ENCODE results near the gene ITPKB.

DNA sequence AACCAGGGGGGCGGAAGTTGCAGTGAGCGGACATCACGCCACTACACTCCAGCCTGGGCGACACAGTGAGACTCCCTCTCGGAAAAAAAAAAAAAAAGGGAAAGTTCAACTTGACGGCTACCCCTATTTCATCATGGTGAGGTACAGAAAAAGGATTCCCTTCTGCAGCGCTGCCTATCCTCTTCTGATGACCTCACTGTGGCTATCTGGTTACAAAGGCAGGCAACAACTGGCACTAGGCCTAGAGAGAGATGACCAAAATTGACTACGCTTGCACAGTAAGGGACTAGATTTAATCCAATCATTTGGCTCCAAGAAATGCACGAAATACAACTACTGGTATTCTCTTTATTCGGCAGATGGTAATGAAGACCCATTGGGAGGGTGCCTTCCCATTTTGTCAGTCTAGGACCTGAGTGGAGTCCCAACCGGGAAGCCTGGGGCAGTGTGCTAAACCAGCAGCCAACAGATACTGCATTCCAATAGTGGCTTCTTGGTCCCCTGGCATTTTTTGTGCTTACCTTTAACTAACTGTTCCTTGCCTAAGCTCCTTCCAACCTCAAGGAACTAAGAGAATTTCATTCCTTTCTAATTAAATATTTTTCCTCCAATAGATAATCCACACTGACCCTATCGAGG lies 36.6 kb downstream of the ITPKB start:
- TF ChIP-seq, protein P1, sequence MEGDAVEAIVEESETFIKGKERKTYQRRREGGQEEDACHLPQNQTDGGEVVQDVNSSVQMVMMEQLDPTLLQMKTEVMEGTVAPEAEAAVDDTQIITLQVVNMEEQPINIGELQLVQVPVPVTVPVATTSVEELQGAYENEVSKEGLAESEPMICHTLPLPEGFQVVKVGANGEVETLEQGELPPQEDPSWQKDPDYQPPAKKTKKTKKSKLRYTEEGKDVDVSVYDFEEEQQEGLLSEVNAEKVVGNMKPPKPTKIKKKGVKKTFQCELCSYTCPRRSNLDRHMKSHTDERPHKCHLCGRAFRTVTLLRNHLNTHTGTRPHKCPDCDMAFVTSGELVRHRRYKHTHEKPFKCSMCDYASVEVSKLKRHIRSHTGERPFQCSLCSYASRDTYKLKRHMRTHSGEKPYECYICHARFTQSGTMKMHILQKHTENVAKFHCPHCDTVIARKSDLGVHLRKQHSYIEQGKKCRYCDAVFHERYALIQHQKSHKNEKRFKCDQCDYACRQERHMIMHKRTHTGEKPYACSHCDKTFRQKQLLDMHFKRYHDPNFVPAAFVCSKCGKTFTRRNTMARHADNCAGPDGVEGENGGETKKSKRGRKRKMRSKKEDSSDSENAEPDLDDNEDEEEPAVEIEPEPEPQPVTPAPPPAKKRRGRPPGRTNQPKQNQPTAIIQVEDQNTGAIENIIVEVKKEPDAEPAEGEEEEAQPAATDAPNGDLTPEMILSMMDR (conservative IDR thresholded peaks at IDR 0.05; ENCODE audit: low read depth in 2 of 2): no peak
- TF ChIP-seq EZH2 (IDR thresholded peaks at IDR 0.05; ENCODE audit: low read depth, unreplicated experiment) (no peak), ZNF114 (CRISPR knock-in tag; IDR thresholded peaks at IDR 0.05) (no peak), POLR2AphosphoS5 (IDR thresholded peaks at IDR 0.05; ENCODE audit: low read depth) (no peak), EZH2phosphoT487 (IDR thresholded peaks at IDR 0.05; ENCODE audit: unreplicated experiment) (no peak), ZNF331 (CRISPR knock-in tag; IDR thresholded peaks at IDR 0.05; ENCODE audit: low read depth) (no peak), REST (IDR thresholded peaks at IDR 0.05; ENCODE audit: unreplicated experiment) (no peak), STAT1 (IDR thresholded peaks at IDR 0.05; ENCODE audit: unreplicated experiment) (no peak), JUNB (IDR thresholded peaks at IDR 0.05; ENCODE audit: unreplicated experiment) (no peak), CREB1 (CRISPR knock-in tag; IDR thresholded peaks at IDR 0.05; ENCODE audit: low read depth) (no peak), NANOG (IDR thresholded peaks at IDR 0.05; ENCODE audit: borderline replicate concordance) (no peak)
- TF ChIP-seq, protein P2, sequence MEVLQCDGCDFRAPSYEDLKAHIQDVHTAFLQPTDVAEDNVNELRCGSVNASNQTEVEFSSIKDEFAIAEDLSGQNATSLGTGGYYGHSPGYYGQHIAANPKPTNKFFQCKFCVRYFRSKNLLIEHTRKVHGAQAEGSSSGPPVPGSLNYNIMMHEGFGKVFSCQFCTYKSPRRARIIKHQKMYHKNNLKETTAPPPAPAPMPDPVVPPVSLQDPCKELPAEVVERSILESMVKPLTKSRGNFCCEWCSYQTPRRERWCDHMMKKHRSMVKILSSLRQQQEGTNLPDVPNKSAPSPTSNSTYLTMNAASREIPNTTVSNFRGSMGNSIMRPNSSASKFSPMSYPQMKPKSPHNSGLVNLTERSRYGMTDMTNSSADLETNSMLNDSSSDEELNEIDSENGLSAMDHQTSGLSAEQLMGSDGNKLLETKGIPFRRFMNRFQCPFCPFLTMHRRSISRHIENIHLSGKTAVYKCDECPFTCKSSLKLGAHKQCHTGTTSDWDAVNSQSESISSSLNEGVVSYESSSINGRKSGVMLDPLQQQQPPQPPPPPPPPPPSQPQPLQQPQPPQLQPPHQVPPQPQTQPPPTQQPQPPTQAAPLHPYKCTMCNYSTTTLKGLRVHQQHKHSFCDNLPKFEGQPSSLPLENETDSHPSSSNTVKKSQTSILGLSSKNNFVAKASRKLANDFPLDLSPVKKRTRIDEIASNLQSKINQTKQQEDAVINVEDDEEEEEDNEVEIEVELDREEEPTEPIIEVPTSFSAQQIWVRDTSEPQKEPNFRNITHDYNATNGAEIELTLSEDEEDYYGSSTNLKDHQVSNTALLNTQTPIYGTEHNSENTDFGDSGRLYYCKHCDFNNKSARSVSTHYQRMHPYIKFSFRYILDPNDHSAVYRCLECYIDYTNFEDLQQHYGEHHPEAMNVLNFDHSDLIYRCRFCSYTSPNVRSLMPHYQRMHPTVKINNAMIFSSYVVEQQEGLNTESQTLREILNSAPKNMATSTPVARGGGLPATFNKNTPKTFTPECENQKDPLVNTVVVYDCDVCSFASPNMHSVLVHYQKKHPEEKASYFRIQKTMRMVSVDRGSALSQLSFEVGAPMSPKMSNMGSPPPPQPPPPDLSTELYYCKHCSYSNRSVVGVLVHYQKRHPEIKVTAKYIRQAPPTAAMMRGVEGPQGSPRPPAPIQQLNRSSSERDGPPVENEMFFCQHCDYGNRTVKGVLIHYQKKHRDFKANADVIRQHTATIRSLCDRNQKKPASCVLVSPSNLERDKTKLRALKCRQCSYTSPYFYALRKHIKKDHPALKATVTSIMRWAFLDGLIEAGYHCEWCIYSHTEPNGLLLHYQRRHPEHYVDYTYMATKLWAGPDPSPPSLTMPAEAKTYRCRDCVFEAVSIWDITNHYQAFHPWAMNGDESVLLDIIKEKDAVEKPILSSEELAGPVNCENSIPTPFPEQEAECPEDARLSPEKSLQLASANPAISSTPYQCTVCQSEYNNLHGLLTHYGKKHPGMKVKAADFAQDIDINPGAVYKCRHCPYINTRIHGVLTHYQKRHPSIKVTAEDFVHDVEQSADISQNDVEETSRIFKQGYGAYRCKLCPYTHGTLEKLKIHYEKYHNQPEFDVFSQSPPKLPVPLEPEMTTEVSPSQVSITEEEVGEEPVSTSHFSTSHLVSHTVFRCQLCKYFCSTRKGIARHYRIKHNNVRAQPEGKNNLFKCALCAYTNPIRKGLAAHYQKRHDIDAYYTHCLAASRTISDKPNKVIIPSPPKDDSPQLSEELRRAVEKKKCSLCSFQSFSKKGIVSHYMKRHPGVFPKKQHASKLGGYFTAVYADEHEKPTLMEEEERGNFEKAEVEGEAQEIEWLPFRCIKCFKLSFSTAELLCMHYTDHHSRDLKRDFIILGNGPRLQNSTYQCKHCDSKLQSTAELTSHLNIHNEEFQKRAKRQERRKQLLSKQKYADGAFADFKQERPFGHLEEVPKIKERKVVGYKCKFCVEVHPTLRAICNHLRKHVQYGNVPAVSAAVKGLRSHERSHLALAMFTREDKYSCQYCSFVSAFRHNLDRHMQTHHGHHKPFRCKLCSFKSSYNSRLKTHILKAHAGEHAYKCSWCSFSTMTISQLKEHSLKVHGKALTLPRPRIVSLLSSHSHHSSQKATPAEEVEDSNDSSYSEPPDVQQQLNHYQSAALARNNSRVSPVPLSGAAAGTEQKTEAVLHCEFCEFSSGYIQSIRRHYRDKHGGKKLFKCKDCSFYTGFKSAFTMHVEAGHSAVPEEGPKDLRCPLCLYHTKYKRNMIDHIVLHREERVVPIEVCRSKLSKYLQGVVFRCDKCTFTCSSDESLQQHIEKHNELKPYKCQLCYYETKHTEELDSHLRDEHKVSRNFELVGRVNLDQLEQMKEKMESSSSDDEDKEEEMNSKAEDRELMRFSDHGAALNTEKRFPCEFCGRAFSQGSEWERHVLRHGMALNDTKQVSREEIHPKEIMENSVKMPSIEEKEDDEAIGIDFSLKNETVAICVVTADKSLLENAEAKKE (CRISPR knock-in tag; IDR thresholded peaks at IDR 0.05): no peak
- TF ChIP-seq, protein P3, sequence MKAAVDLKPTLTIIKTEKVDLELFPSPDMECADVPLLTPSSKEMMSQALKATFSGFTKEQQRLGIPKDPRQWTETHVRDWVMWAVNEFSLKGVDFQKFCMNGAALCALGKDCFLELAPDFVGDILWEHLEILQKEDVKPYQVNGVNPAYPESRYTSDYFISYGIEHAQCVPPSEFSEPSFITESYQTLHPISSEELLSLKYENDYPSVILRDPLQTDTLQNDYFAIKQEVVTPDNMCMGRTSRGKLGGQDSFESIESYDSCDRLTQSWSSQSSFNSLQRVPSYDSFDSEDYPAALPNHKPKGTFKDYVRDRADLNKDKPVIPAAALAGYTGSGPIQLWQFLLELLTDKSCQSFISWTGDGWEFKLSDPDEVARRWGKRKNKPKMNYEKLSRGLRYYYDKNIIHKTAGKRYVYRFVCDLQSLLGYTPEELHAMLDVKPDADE (IDR thresholded peaks at IDR 0.05): no peak

All from GM23338 (cell line).